ENCODE results near the gene GLI2.

GLI2 gene

GRCh38 chr2:120759543-120760331, 24.1 kb downstream of the GLI2 start:
- DNase-seq: no peak

GRCh38 chr2:120760446-120761135, 24.9 kb downstream of the GLI2 start:
- peak; percentile 49 for DNase-seq

GRCh38 chr2:120761164-120761861, 25.6 kb downstream of the GLI2 start:
- no peak for DNase-seq

GRCh38 chr2:120761911-120762310, 26.2 kb downstream of the GLI2 start:
- DNase-seq: no peak

- no peak for DNase-seq
Measured at GRCh38 chr2:120762341-120763061, 26.8 kb downstream of the GLI2 start.

GRCh38 chr2:120763508-120763907, 27.8 kb downstream of the GLI2 start:
- no peak for DNase-seq

GRCh38 chr2:120763931-120764330, 28.3 kb downstream of the GLI2 start:
- no peak for DNase-seq

- DNase-seq: no peak
Measured at GRCh38 chr2:120764492-120764891, 28.8 kb downstream of the GLI2 start.

- DNase-seq: no peak
Measured at GRCh38 chr2:120764991-120765677, 29.5 kb downstream of the GLI2 start.

GRCh38 chr2:120765678-120766469, 30.2 kb downstream of the GLI2 start:
- peak; percentile 84 for DNase-seq

GRCh38 chr2:120766470-120767351, 31.0 kb downstream of the GLI2 start:
- DNase-seq: no peak

- no peak for DNase-seq
Measured at GRCh38 chr2:120767486-120768005, 31.9 kb downstream of the GLI2 start.

GRCh38 chr2:120768112-120769048, 32.7 kb downstream of the GLI2 start:
- no peak for DNase-seq

GRCh38 chr2:120769076-120769786, 33.6 kb downstream of the GLI2 start:
- no peak for DNase-seq

- DNase-seq: no peak
Measured at GRCh38 chr2:120769787-120770120, 34.1 kb downstream of the GLI2 start.

GRCh38 chr2:120770176-120770575, 34.5 kb downstream of the GLI2 start:
- DNase-seq: no peak

- DNase-seq: no peak
Measured at GRCh38 chr2:120770641-120771040, 35.0 kb downstream of the GLI2 start.

GRCh38 chr2:120771111-120771780, 35.6 kb downstream of the GLI2 start:
- DNase-seq: peak; percentile 97

All from EL (cell line).